HEK293 (cell line): ENCODE measurements around the gene AKR1C1.
"Not testable (repeated sequence)": the region's sequence is repeated elsewhere in the genome, so short reads cannot be mapped to it uniquely, and the experiment has no call there.

Source experiments
- GLI4 ChIP-seq: fragments of 450-650 bp; formaldehyde crosslinking; IDR thresholded peaks from 2 replicates; pipeline ENCODE4 v1.5.1; 2016; ENCODE audit warnings: missing biosample characterization, missing genetic modification characterization
- OSR2 ChIP-seq: fragments of 450-650 bp; formaldehyde crosslinking; IDR thresholded peaks from 2 replicates; pipeline ENCODE4 v1.5.1; 2016; ENCODE audit warnings: missing biosample characterization, missing genetic modification characterization
- WT1 ChIP-seq: fragments of 450-650 bp; formaldehyde crosslinking; IDR thresholded peaks from 2 replicates; pipeline ENCODE4 v1.5.1; 2016; ENCODE audit warnings: missing biosample characterization, missing genetic modification characterization
- ZBTB21 ChIP-seq: fragments of 450-650 bp; formaldehyde crosslinking; IDR thresholded peaks from 2 replicates; pipeline ENCODE4 v1.5.1; 2017; ENCODE audit warnings: missing biosample characterization, missing genetic modification characterization
- ZNF133 ChIP-seq: fragments of 450-650 bp; formaldehyde crosslinking; IDR thresholded peaks from 2 replicates; pipeline ENCODE4 v1.5.1; 2016; ENCODE audit warnings: missing biosample characterization, missing genetic modification characterization
- ZNF24 ChIP-seq: fragments of 450-650 bp; formaldehyde crosslinking; IDR thresholded peaks from 2 replicates; pipeline ENCODE4 v1.5.1; 2016; ENCODE audit warnings: missing biosample characterization, missing genetic modification characterization
- ZNF324 ChIP-seq: fragments of 450-650 bp; formaldehyde crosslinking; IDR thresholded peaks from 2 replicates; pipeline ENCODE4 v1.5.1; 2016; ENCODE audit warnings: missing biosample characterization, missing genetic modification characterization
- ZNF391 ChIP-seq: fragments of 450-650 bp; formaldehyde crosslinking; IDR thresholded peaks from 2 replicates; pipeline ENCODE4 v1.5.1; 2016; ENCODE audit warnings: low read depth, missing biosample characterization, missing genetic modification characterization, borderline replicate concordance
- ZNF664 ChIP-seq: fragments of 450-650 bp; formaldehyde crosslinking; IDR thresholded peaks from 2 replicates; pipeline ENCODE4 v1.5.1; 2016; ENCODE audit warnings: missing biosample characterization, missing genetic modification characterization
- TF ChIP-seq, protein P1 (sequence below): fragments of 450-650 bp; formaldehyde crosslinking; IDR thresholded peaks from 2 replicates; pipeline ENCODE4 v1.5.1; 2016; ENCODE audit warnings: missing biosample characterization, missing genetic modification characterization
- TF ChIP-seq, protein P2 (sequence below): fragments of 450-650 bp; IDR thresholded peaks from 2 replicates; pipeline ENCODE4 v1.5.1; 2018; ENCODE audit warnings: missing biosample characterization, mild to moderate bottlenecking, missing genetic modification characterization
- TF ChIP-seq, protein P3 (sequence below): fragments of 450-650 bp; formaldehyde crosslinking; IDR thresholded peaks from 2 replicates; pipeline ENCODE4 v1.5.1; 2016; ENCODE audit warnings: missing biosample characterization, missing genetic modification characterization
- TF ChIP-seq, protein P4 (sequence below): fragments of 450-650 bp; formaldehyde crosslinking; IDR thresholded peaks from 2 replicates; pipeline ENCODE4 v1.5.1; 2016; ENCODE audit warnings: missing biosample characterization, missing genetic modification characterization

DNA sequence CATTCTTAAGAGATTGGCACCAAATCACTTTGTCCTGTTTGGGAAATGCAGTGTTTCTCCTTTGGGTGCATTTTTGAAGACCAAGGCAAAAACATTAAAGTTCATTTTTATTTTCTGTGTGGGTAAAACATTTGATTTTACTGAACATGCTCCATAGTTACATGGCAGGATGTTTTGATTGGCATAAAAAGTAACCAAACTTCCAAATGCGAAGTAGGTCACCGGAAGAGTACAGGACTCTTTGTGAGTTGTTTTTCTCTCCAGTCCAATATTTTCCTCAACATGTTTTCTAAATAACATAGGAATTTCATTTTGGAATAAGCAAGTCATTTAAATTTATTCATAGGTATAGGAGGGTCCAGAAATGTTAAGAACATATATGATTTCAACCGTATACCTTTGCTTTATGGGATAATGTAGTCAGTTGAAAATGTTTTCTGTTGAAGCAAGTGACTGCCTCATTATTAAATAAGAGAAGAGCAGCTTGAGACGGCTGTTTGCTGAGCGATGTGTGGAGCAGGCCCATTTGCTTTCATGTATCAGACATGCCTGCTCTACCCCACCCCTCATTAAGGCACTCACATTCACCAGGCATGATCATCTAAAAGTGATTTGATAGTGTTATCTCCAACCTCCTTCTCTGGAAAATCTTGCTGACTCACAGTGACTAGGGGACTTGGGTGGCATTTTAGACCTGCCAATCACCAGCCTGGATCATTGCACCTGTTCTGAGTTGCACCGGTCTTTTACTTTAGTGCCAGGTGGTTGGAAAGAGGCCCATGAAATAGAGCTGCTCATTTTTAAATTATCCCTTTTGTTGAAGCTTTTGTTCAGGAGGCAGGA, 56.8 kb downstream of the AKR1C1 start:
- TF ChIP-seq ZNF133; GLI4 (tag by site-specific recombination); ZNF24; ZBTB21 (tag by site-specific recombination); ZNF391 (tag by site-specific recombination); OSR2 (tag by site-specific recombination); WT1; ZNF664 (tag by site-specific recombination); ZNF324 (tag by site-specific recombination): not testable (repeated sequence)
- TF ChIP-seq, protein P1, sequence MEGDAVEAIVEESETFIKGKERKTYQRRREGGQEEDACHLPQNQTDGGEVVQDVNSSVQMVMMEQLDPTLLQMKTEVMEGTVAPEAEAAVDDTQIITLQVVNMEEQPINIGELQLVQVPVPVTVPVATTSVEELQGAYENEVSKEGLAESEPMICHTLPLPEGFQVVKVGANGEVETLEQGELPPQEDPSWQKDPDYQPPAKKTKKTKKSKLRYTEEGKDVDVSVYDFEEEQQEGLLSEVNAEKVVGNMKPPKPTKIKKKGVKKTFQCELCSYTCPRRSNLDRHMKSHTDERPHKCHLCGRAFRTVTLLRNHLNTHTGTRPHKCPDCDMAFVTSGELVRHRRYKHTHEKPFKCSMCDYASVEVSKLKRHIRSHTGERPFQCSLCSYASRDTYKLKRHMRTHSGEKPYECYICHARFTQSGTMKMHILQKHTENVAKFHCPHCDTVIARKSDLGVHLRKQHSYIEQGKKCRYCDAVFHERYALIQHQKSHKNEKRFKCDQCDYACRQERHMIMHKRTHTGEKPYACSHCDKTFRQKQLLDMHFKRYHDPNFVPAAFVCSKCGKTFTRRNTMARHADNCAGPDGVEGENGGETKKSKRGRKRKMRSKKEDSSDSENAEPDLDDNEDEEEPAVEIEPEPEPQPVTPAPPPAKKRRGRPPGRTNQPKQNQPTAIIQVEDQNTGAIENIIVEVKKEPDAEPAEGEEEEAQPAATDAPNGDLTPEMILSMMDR (tag by site-specific recombination) = not testable (repeated sequence)
- TF ChIP-seq, protein P2, sequence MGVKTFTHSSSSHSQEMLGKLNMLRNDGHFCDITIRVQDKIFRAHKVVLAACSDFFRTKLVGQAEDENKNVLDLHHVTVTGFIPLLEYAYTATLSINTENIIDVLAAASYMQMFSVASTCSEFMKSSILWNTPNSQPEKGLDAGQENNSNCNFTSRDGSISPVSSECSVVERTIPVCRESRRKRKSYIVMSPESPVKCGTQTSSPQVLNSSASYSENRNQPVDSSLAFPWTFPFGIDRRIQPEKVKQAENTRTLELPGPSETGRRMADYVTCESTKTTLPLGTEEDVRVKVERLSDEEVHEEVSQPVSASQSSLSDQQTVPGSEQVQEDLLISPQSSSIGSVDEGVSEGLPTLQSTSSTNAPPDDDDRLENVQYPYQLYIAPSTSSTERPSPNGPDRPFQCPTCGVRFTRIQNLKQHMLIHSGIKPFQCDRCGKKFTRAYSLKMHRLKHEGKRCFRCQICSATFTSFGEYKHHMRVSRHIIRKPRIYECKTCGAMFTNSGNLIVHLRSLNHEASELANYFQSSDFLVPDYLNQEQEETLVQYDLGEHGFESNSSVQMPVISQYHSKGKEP (tag by site-specific recombination) = not testable (repeated sequence)
- TF ChIP-seq, protein P3, sequence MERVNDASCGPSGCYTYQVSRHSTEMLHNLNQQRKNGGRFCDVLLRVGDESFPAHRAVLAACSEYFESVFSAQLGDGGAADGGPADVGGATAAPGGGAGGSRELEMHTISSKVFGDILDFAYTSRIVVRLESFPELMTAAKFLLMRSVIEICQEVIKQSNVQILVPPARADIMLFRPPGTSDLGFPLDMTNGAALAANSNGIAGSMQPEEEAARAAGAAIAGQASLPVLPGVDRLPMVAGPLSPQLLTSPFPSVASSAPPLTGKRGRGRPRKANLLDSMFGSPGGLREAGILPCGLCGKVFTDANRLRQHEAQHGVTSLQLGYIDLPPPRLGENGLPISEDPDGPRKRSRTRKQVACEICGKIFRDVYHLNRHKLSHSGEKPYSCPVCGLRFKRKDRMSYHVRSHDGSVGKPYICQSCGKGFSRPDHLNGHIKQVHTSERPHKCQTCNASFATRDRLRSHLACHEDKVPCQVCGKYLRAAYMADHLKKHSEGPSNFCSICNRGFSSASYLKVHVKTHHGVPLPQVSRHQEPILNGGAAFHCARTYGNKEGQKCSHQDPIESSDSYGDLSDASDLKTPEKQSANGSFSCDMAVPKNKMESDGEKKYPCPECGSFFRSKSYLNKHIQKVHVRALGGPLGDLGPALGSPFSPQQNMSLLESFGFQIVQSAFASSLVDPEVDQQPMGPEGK (tag by site-specific recombination) = not testable (repeated sequence)
- TF ChIP-seq, protein P4, sequence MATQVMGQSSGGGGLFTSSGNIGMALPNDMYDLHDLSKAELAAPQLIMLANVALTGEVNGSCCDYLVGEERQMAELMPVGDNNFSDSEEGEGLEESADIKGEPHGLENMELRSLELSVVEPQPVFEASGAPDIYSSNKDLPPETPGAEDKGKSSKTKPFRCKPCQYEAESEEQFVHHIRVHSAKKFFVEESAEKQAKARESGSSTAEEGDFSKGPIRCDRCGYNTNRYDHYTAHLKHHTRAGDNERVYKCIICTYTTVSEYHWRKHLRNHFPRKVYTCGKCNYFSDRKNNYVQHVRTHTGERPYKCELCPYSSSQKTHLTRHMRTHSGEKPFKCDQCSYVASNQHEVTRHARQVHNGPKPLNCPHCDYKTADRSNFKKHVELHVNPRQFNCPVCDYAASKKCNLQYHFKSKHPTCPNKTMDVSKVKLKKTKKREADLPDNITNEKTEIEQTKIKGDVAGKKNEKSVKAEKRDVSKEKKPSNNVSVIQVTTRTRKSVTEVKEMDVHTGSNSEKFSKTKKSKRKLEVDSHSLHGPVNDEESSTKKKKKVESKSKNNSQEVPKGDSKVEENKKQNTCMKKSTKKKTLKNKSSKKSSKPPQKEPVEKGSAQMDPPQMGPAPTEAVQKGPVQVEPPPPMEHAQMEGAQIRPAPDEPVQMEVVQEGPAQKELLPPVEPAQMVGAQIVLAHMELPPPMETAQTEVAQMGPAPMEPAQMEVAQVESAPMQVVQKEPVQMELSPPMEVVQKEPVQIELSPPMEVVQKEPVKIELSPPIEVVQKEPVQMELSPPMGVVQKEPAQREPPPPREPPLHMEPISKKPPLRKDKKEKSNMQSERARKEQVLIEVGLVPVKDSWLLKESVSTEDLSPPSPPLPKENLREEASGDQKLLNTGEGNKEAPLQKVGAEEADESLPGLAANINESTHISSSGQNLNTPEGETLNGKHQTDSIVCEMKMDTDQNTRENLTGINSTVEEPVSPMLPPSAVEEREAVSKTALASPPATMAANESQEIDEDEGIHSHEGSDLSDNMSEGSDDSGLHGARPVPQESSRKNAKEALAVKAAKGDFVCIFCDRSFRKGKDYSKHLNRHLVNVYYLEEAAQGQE (tag by site-specific recombination) = not testable (repeated sequence)
